Effector memory CD4-positive, alpha-beta T cell (primary cell): ENCODE data around the gene SERPINA9.
"Not testable (repeated sequence)": the region's sequence is repeated elsewhere in the genome, so short reads cannot be mapped to it uniquely, and the experiment has no call there.

Experiments
- DNase-seq, 3 donors: peaks; one replicate each; pipeline ENCODE4 v3.0.0-alpha.2; 2020
- H3K27ac ChIP-seq: 2 replicates; pipeline ENCODE4 v1.7.0; 2013; ENCODE audit warnings: mild to moderate bottlenecking, low read length, moderate library complexity; ENCODE audit not compliant: insufficient read depth, poor library complexity, severe bottlenecking
- H3K27me3 ChIP-seq: replicated peaks from 2 replicates; pipeline ENCODE4 v1.7.0; 2013; ENCODE audit warnings: mild to moderate bottlenecking, low read length; ENCODE audit not compliant: insufficient read depth, control insufficient read depth, poor library complexity, severe bottlenecking
- H3K36me3 ChIP-seq: 2 replicates; pipeline ENCODE4 v1.7.0; 2013; ENCODE audit warnings: mild to moderate bottlenecking, low read length, moderate library complexity; ENCODE audit not compliant: control insufficient read depth, insufficient read depth
- H3K4me1 ChIP-seq: 2 replicates; pipeline ENCODE4 v1.7.0; 2013; ENCODE audit warnings: low read length, mild to moderate bottlenecking; ENCODE audit not compliant: control insufficient read depth, insufficient read depth, poor library complexity, severe bottlenecking
- H3K4me3 ChIP-seq: 2 replicates; pipeline ENCODE4 v1.7.0; 2013; ENCODE audit warnings: low read length, low read depth, mild to moderate bottlenecking; ENCODE audit not compliant: insufficient read depth, poor library complexity, severe bottlenecking
- H3K9me3 ChIP-seq: 2 replicates; pipeline ENCODE4 v1.7.0; 2013; ENCODE audit warnings: mild to moderate bottlenecking, low read length, moderate library complexity; ENCODE audit not compliant: control insufficient read depth

The SERPINA9 gene

GRCh38 chr14:94439453-94440057 lies 36.4 kb downstream of the SERPINA9 start:
- no peaks in the 10 kb centered on the region for H3K27me3 ChIP-seq
- no peaks in the 10 kb centered on the region for H3K36me3 ChIP-seq
- no peaks in the 10 kb centered on the region for H3K9me3 ChIP-seq
- no peak overlapping the region for H3K27ac ChIP-seq
- no peaks in the 10 kb centered on the region for H3K4me1 ChIP-seq
- no peak for DNase-seq
- H3K4me3 ChIP-seq, result no peak overlapping the region

- H3K36me3 ChIP-seq, result no peaks in the 10 kb centered on the region
- no peaks in the 10 kb centered on the region for H3K9me3 ChIP-seq
- H3K4me1 ChIP-seq, result no peaks in the 10 kb centered on the region
- no peak overlapping the region for H3K4me3 ChIP-seq
- H3K27ac ChIP-seq, result no peak overlapping the region
- DNase-seq, result no peak
- H3K27me3 ChIP-seq, result no peaks in the 10 kb centered on the region
Measured at GRCh38 chr14:94428610-94429009, 47.4 kb downstream of the SERPINA9 start.

GRCh38 chr14:94427016-94427613 lies 48.9 kb downstream of the SERPINA9 start:
- DNase-seq, result no peak
- Histone ChIP-seq H3K9me3 (no peaks in the 10 kb centered on the region), H3K4me1 (no peaks in the 10 kb centered on the region), H3K36me3 (no peaks in the 10 kb centered on the region), H3K27ac (no peak overlapping the region), H3K4me3 (no peak overlapping the region), H3K27me3 (no peaks in the 10 kb centered on the region)

GRCh38 chr14:94426526-94426925 lies 49.5 kb downstream of the SERPINA9 start:
- Histone ChIP-seq H3K4me3 (no peak overlapping the region), H3K36me3 (no peaks in the 10 kb centered on the region), H3K27ac (no peak overlapping the region), H3K9me3 (no peaks in the 10 kb centered on the region), H3K4me1 (no peaks in the 10 kb centered on the region), H3K27me3 (no peaks in the 10 kb centered on the region)
- DNase-seq, result no peak

- Histone ChIP-seq H3K4me1 (no peaks in the 10 kb centered on the region), H3K36me3 (no peaks in the 10 kb centered on the region), H3K4me3 (no peak overlapping the region), H3K27ac (no peak overlapping the region), H3K9me3 (no peaks in the 10 kb centered on the region), H3K27me3 (no peaks in the 10 kb centered on the region)
- no peak for DNase-seq
Measured at GRCh38 chr14:94424371-94424770, 51.6 kb downstream of the SERPINA9 start.

- H3K36me3 ChIP-seq, result no peaks in the 10 kb centered on the region
- no peaks in the 10 kb centered on the region for H3K4me1 ChIP-seq
- no peak overlapping the region for H3K4me3 ChIP-seq
- no peaks in the 10 kb centered on the region for H3K27me3 ChIP-seq
- H3K27ac ChIP-seq, result no peak overlapping the region
- no peaks in the 10 kb centered on the region for H3K9me3 ChIP-seq
- DNase-seq, result no peak
Measured at GRCh38 chr14:94423453-94424056, 52.4 kb downstream of the SERPINA9 start.

- Histone ChIP-seq H3K4me1 (no peaks in the 10 kb centered on the region), H3K27ac (no peak overlapping the region), H3K27me3 (no peaks in the 10 kb centered on the region), H3K4me3 (no peak overlapping the region), H3K9me3 (no peaks in the 10 kb centered on the region), H3K36me3 (no peaks in the 10 kb centered on the region)
- DNase-seq, result no peak
Measured at GRCh38 chr14:94421316-94421715, 54.7 kb downstream of the SERPINA9 start.

GRCh38 chr14:94417497-94418205 lies 58.3 kb downstream of the SERPINA9 start:
- not testable (repeated sequence) for H3K4me3 ChIP-seq, DNase-seq, H3K36me3 ChIP-seq, H3K4me1 ChIP-seq, H3K9me3 ChIP-seq, H3K27ac ChIP-seq, H3K27me3 ChIP-seq
